Progenitor cell of endocrine pancreas (in vitro differentiated cells): Measurements from ENCODE around the gene SPTBN2. TPM values are rescaled to one million over a fixed set of nuclear protein-coding genes. Genes with fewer than 3 reads are reported as not detected.

Source experiments
- DNase-seq: peaks from one replicate; pipeline ENCODE4 v3.0.0; 2021; ENCODE audit warnings: low spot score; ENCODE audit not compliant: unreplicated experiment
- H3K27ac Mint-ChIP-seq: 2 replicates; pipeline ENCODE4 v1.8.0; 2021; ENCODE audit warnings: mild to moderate bottlenecking, moderate library complexity, mixed read lengths
- H3K27me3 Mint-ChIP-seq: 2 replicates; pipeline ENCODE4 v1.8.0; 2021; ENCODE audit warnings: mixed read lengths
- H3K36me3 Mint-ChIP-seq: 2 replicates; pipeline ENCODE4 v1.8.0; 2022; ENCODE audit warnings: mixed read lengths; ENCODE audit not compliant: insufficient read depth
- H3K4me1 Mint-ChIP-seq: 2 replicates; pipeline ENCODE4 v1.8.0; 2021; ENCODE audit warnings: low read depth, mixed read lengths
- H3K4me3 Mint-ChIP-seq: 2 replicates; pipeline ENCODE4 v1.8.0; 2021; ENCODE audit warnings: low read depth, mild to moderate bottlenecking, moderate library complexity, mixed read lengths
- H3K9me3 Mint-ChIP-seq: 2 replicates; pipeline ENCODE4 v1.8.0; 2021; ENCODE audit warnings: low read depth, mixed read lengths
- CTCF ChIP-seq: fragments of 200-600 bp; sonication (generic); IDR thresholded peaks from one replicate; pipeline ENCODE4 v1.5.0; 2021; ENCODE audit warnings: antibody characterized with exemption, mild to moderate bottlenecking; ENCODE audit not compliant: unreplicated experiment
- total RNA-seq: library from RNA; stranded (reverse); gene quantifications from 2 replicates; pipeline ENCODE4 v1.2.1, GENCODE V29; 2021

Gene SPTBN2
- total RNA-seq, 1 donor from 2014 or later = 54.0 TPM

- Mint-ChIP-seq H3K27me3 (no peaks in the 10 kb centered on the region), H3K9me3 (no peaks in the 10 kb centered on the region), H3K27ac (no peak overlapping the region), H3K36me3 (peaks cover 18% of the 10 kb centered on the region), H3K4me3 (no peak overlapping the region), H3K4me1 (no peaks in the 10 kb centered on the region)
- TF ChIP-seq CTCF = no peak
- DNase-seq = no peak
Measured at GRCh38 chr11:66706989-66707388, 22.0 kb downstream of the SPTBN2 start.

- TF ChIP-seq CTCF = no peak
- H3K9me3 Mint-ChIP-seq = no peaks in the 10 kb centered on the region
- H3K4me3 Mint-ChIP-seq = no peak overlapping the region
- no peak overlapping the region for H3K27ac Mint-ChIP-seq
- H3K27me3 Mint-ChIP-seq = no peaks in the 10 kb centered on the region
- no peaks in the 10 kb centered on the region for H3K4me1 Mint-ChIP-seq
- H3K36me3 Mint-ChIP-seq = peaks cover 22% of the 10 kb centered on the region
- no peak for DNase-seq
Measured at GRCh38 chr11:66705587-66706335, 23.3 kb downstream of the SPTBN2 start.

GRCh38 chr11:66704659-66705360, 24.2 kb downstream of the SPTBN2 start:
- DNase-seq = no peak
- H3K4me3 Mint-ChIP-seq = no peak overlapping the region
- H3K9me3 Mint-ChIP-seq = no peaks in the 10 kb centered on the region
- H3K27me3 Mint-ChIP-seq = no peaks in the 10 kb centered on the region
- no peak overlapping the region for H3K27ac Mint-ChIP-seq
- TF ChIP-seq CTCF = no peak
- no peaks in the 10 kb centered on the region for H3K4me1 Mint-ChIP-seq
- H3K36me3 Mint-ChIP-seq = peaks cover 23% of the 10 kb centered on the region

GRCh38 chr11:66701432-66702240, 27.4 kb downstream of the SPTBN2 start:
- Mint-ChIP-seq H3K27me3 (no peaks in the 10 kb centered on the region), H3K4me1 (no peaks in the 10 kb centered on the region), H3K27ac (no peak overlapping the region), H3K4me3 (no peak overlapping the region), H3K9me3 (no peaks in the 10 kb centered on the region), H3K36me3 (peaks cover 33% of the 10 kb centered on the region)
- no peak for TF ChIP-seq CTCF
- no peak for DNase-seq

- Mint-ChIP-seq H3K4me1 (no peaks in the 10 kb centered on the region), H3K27me3 (no peaks in the 10 kb centered on the region), H3K36me3 (peaks cover 29% of the 10 kb centered on the region), H3K9me3 (no peaks in the 10 kb centered on the region), H3K4me3 (no peak overlapping the region), H3K27ac (no peak overlapping the region)
- TF ChIP-seq CTCF = no peak
- DNase-seq = no peak
Measured at GRCh38 chr11:66700742-66701141, 28.3 kb downstream of the SPTBN2 start.
